Activated CD4-positive, alpha-beta memory T cell treated with anti-CD3 and anti-CD28 coated beads, Interleukin-2, amount 10 ng/mL, durations not matched to agents 7 days and 5 days (primary cell): Measurements from ENCODE around the gene KICS2. TPM values are rescaled to one million over a fixed set of nuclear protein-coding genes. Genes with fewer than 3 reads are reported as not detected.

Experiments
- CTCF ChIA-PET: fragments of 350-600 bp; sonication (Branson Sonifier 250); formaldehyde crosslinking; loops from one replicate; lab custom pipeline; 2021; ENCODE audit warnings: antibody characterized with exemption, inconsistent platforms; lab: Charles Lee
- POLR2A ChIA-PET: fragments of 350-600 bp; sonication (Branson Sonifier 250); formaldehyde crosslinking; loops from one replicate; lab custom pipeline; 2021; ENCODE audit warnings: antibody characterized with exemption; lab: Charles Lee
- DNase-seq: peaks from one replicate; pipeline ENCODE4 v3.0.0-alpha.2; 2020
- H3K27ac Mint-ChIP-seq: one replicate; pipeline ENCODE4 v1.8.0; 2021; ENCODE audit warnings: mild to moderate bottlenecking, mixed read lengths
- H3K27me3 Mint-ChIP-seq: one replicate; pipeline ENCODE4 v1.8.0; 2021; ENCODE audit warnings: mixed read lengths
- H3K36me3 Mint-ChIP-seq: one replicate; pipeline ENCODE4 v1.8.0; 2021; ENCODE audit warnings: low read depth, mixed read lengths
- H3K4me1 Mint-ChIP-seq: one replicate; pipeline ENCODE4 v1.8.0; 2021; ENCODE audit warnings: mixed read lengths
- H3K4me3 Mint-ChIP-seq: one replicate; pipeline ENCODE4 v1.8.0; 2021; ENCODE audit warnings: mild to moderate bottlenecking, mixed read lengths
- H3K9me3 Mint-ChIP-seq: one replicate; pipeline ENCODE4 v1.8.0; 2021; ENCODE audit warnings: mixed read lengths
- total RNA-seq, 2 experiments: library from RNA; stranded (reverse); gene quantifications; one replicate each; pipeline ENCODE4 v1.2.3, GENCODE V29; 2021

Gene KICS2
- total RNA-seq, 2 experiments from 2014 or later = 9.6 to 10.3 TPM

GRCh38 chr12:64181430-64182291 is 40.4 kb downstream of the KICS2 start:
- CTCF ChIA-PET = no interaction called here
- H3K9me3 Mint-ChIP-seq = no peaks in the 10 kb centered on the region
- H3K27me3 Mint-ChIP-seq = no peaks in the 10 kb centered on the region
- no peaks in the 10 kb centered on the region for H3K36me3 Mint-ChIP-seq
- H3K4me1 Mint-ChIP-seq = no peaks in the 10 kb centered on the region
- no peak overlapping the region for H3K4me3 Mint-ChIP-seq
- H3K27ac Mint-ChIP-seq = no peak overlapping the region
- no peak for DNase-seq
- POLR2A ChIA-PET = no interaction called here

- CTCF ChIA-PET = no interaction called here
- H3K9me3 Mint-ChIP-seq = no peaks in the 10 kb centered on the region
- no peak for DNase-seq
- H3K27ac Mint-ChIP-seq = no peak overlapping the region
- H3K27me3 Mint-ChIP-seq = no peaks in the 10 kb centered on the region
- POLR2A ChIA-PET = no interaction called here
- no peaks in the 10 kb centered on the region for H3K4me1 Mint-ChIP-seq
- no peaks in the 10 kb centered on the region for H3K36me3 Mint-ChIP-seq
- no peak overlapping the region for H3K4me3 Mint-ChIP-seq
These were observed 41.1 kb downstream of the KICS2 start for GRCh38 chr12:64180951-64181350.

- H3K36me3 Mint-ChIP-seq = no peaks in the 10 kb centered on the region
- H3K4me3 Mint-ChIP-seq = no peak overlapping the region
- H3K27ac Mint-ChIP-seq = no peak overlapping the region
- H3K4me1 Mint-ChIP-seq = no peaks in the 10 kb centered on the region
- POLR2A ChIA-PET = no interaction called here
- DNase-seq = no peak
- CTCF ChIA-PET = no interaction called here
- no peaks in the 10 kb centered on the region for H3K9me3 Mint-ChIP-seq
- no peaks in the 10 kb centered on the region for H3K27me3 Mint-ChIP-seq
These were observed 44.0 kb downstream of the KICS2 start for GRCh38 chr12:64178122-64178521.

GRCh38 chr12:64177001-64177400 is 45.1 kb downstream of the KICS2 start:
- ChIA-PET POLR2A (no interaction called here), CTCF (no interaction called here)
- no peaks in the 10 kb centered on the region for H3K4me1 Mint-ChIP-seq
- H3K9me3 Mint-ChIP-seq = no peaks in the 10 kb centered on the region
- H3K27ac Mint-ChIP-seq = no peak overlapping the region
- H3K27me3 Mint-ChIP-seq = no peaks in the 10 kb centered on the region
- H3K36me3 Mint-ChIP-seq = no peaks in the 10 kb centered on the region
- no peak for DNase-seq
- H3K4me3 Mint-ChIP-seq = no peak overlapping the region

- Mint-ChIP-seq H3K27ac (no peak overlapping the region), H3K4me1 (no peaks in the 10 kb centered on the region), H3K9me3 (no peaks in the 10 kb centered on the region), H3K36me3 (no peaks in the 10 kb centered on the region), H3K27me3 (no peaks in the 10 kb centered on the region), H3K4me3 (no peak overlapping the region)
- no peak for DNase-seq
- CTCF ChIA-PET = no interaction called here
- POLR2A ChIA-PET = no interaction called here
These were observed 46.7 kb downstream of the KICS2 start for GRCh38 chr12:64175254-64175945.

GRCh38 chr12:64173456-64173855 is 48.6 kb downstream of the KICS2 start:
- Mint-ChIP-seq H3K4me1 (no peaks in the 10 kb centered on the region), H3K27me3 (no peaks in the 10 kb centered on the region), H3K27ac (no peak overlapping the region), H3K9me3 (no peaks in the 10 kb centered on the region), H3K4me3 (no peak overlapping the region), H3K36me3 (no peaks in the 10 kb centered on the region)
- no peak for DNase-seq
- ChIA-PET CTCF (no interaction called here), POLR2A (no interaction called here)

Other genes starting within 250 kb of the KICS2 start
- gene C12orf56, start 168.5 kb upstream of the KICS2 start, total RNA-seq = under 1 TPM in 1 of 2 experiments, not detected in 1; 0.40 TPM
- 100 to 1,000 TPM; 119 to 122 TPM for gene XPOT, start 182.1 kb upstream of the KICS2 start, total RNA-seq
- 10 to 100 TPM; 34.1 to 36.0 TPM for gene TBK1, start 229.8 kb upstream of the KICS2 start, total RNA-seq